SU-DHL-6 (cell line): ENCODE measurements around the gene SBK1.
A peak's percentile ranks its signal among the peaks of the same experiment; 100 is the strongest.
"Not testable (repeated sequence)": the region's sequence is repeated elsewhere in the genome, so short reads cannot be mapped to it uniquely, and the experiment has no call there.

Experiments used
- H2AFZ ChIP-seq: fragments of 200-600 bp; sonication (generic); 2 replicates; pipeline ENCODE4 v1.6.1; 2014; ENCODE audit warnings: low read depth, mild to moderate bottlenecking, moderate library complexity, mixed read lengths, antibody characterized with exemption, low read length; ENCODE audit not compliant: severe bottlenecking
- H3F3A ChIP-seq: fragments of 200-600 bp; shearing (Covaris generic); 2 replicates; pipeline ENCODE4 v1.6.0; 2016; ENCODE audit warnings: antibody characterized with exemption, mild to moderate bottlenecking; ENCODE audit not compliant: insufficient read depth
- H3K27ac ChIP-seq: fragments of 200-600 bp; sonication (generic); 2 replicates; pipeline ENCODE4 v1.5.1; 2016; ENCODE audit warnings: low read depth, mild to moderate bottlenecking, low read length, moderate library complexity, mixed read lengths
- H3K27me3 ChIP-seq: fragments of 200-600 bp; sonication (generic), shearing (Covaris generic); 2 replicates; pipeline ENCODE4 v1.6.0; 2014; ENCODE audit warnings: mild to moderate bottlenecking, low read length
- H3K36me3 ChIP-seq: fragments of 200-600 bp; sonication (generic); 2 replicates; pipeline ENCODE4 v1.6.1; 2014; ENCODE audit warnings: mild to moderate bottlenecking, low read length, mixed read lengths
- H3K4me2 ChIP-seq: fragments of 300-600, 200-600 bp; shearing (Covaris generic), sonication (generic); 2 replicates; pipeline ENCODE4 v1.6.0; 2014; ENCODE audit warnings: low read length, low read depth, mild to moderate bottlenecking; ENCODE audit not compliant: poor library complexity, severe bottlenecking
- H3K4me3 ChIP-seq: fragments of 200-600 bp; sonication (generic); 2 replicates; pipeline ENCODE4 v1.5.1; 2014; ENCODE audit warnings: antibody characterized with exemption, low read length, mild to moderate bottlenecking, mixed read lengths; ENCODE audit not compliant: insufficient read depth, poor library complexity, severe bottlenecking
- H3K79me2 ChIP-seq: fragments of 200-600 bp; sonication (generic); 2 replicates; pipeline ENCODE4 v1.6.1; 2014; ENCODE audit warnings: mild to moderate bottlenecking, low read length, moderate library complexity; ENCODE audit not compliant: insufficient read depth
- H3K9ac ChIP-seq: fragments of 200-600 bp; sonication (generic); 2 replicates; pipeline ENCODE4 v1.7.0; 2014; ENCODE audit warnings: mild to moderate bottlenecking, low read length
- H3K9me2 ChIP-seq: fragments of 200-600 bp; sonication (generic); replicated peaks from 2 replicates; pipeline ENCODE4 v1.6.1; 2014; ENCODE audit warnings: low read length; ENCODE audit not compliant: insufficient read depth
- H3K9me3 ChIP-seq: fragments of 200-600 bp; sonication (generic); 2 replicates; pipeline ENCODE4 v1.6.1; 2014; ENCODE audit warnings: low read length, mixed read lengths; ENCODE audit not compliant: insufficient read depth
- H4K20me1 ChIP-seq: fragments of 200-600 bp; sonication (generic); 2 replicates; pipeline ENCODE4 v1.6.1; 2014; ENCODE audit warnings: low read depth, mild to moderate bottlenecking, antibody characterized with exemption, low read length, moderate library complexity, mixed read lengths
- CTCF ChIP-seq: fragments of 200-600 bp; sonication (generic); IDR thresholded peaks from one replicate; pipeline ENCODE4 v1.5.1; 2017; ENCODE audit warnings: antibody characterized with exemption, mild to moderate bottlenecking, low read length, moderate library complexity; ENCODE audit not compliant: insufficient read depth, poor library complexity, severe bottlenecking
- EZH2phosphoT487 ChIP-seq: fragments of 200-600 bp; sonication (generic), shearing (Covaris generic); conservative IDR thresholded peaks from 2 replicates; pipeline ENCODE4 v1.6.1; 2018; ENCODE audit warnings: mild to moderate bottlenecking, antibody characterized with exemption, low read length, moderate library complexity, mixed read lengths

SBK1 gene

DNA sequence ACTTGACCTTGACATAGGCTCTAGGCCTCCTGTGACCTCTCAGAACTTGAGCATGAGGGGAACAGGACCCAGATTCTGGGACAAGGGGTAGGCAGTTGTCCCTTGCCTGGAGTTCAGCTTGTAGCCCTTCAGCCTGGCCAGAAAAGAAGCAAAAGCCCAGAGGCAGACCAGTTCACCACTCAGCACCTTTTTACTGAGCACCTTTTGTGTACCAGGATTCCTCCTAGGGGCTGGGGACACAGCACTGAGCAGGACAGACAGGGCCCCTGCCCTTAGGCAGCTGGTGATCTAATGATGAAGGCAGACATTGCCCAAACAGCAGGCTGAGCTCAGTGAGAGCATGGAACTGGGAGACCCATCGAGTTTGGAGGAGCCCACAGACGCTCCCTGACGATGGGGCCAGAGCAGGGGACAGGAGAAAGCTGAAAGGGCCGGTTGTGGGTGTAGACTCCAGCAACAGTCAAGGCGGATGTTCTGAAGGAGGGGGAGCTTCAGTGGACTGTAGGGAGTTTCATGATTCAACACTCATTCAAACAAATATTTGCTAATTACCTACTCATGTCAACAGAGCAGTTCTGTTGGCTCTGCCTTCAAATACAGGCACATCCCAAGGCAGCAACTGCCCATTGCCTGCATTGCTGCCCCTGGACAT lies 32.0 kb downstream of the SBK1 start:
- H3K4me2 ChIP-seq: no peak overlapping the region

GRCh38 chr16:28324887-28325279 lies 32.6 kb downstream of the SBK1 start:
- no peaks in the 10 kb centered on the region for H3K27me3 ChIP-seq
- no peak overlapping the region for H2AFZ ChIP-seq
- H3K9me2 ChIP-seq: no peaks in the 10 kb centered on the region
- no peak overlapping the region for H3K4me3 ChIP-seq
- no peak overlapping the region for H3K27ac ChIP-seq
- TF ChIP-seq CTCF: no peak
- TF ChIP-seq EZH2phosphoT487: no peak
- no peaks in the 10 kb centered on the region for H3F3A ChIP-seq
- H4K20me1 ChIP-seq: no peaks in the 10 kb centered on the region
- H3K36me3 ChIP-seq: no peaks in the 10 kb centered on the region
- H3K79me2 ChIP-seq: no peaks in the 10 kb centered on the region
- H3K9me3 ChIP-seq: no peaks in the 10 kb centered on the region
- H3K4me2 ChIP-seq: no peak overlapping the region
- no peak overlapping the region for H3K9ac ChIP-seq

More for the DNA sequence above, 32.0 kb downstream of the SBK1 start:
- TF ChIP-seq CTCF (no peak), EZH2phosphoT487 (no peak)
- Histone ChIP-seq H3K27ac (no peak overlapping the region), H2AFZ (no peak overlapping the region), H3K27me3 (no peaks in the 10 kb centered on the region), H3K9me3 (no peaks in the 10 kb centered on the region), H4K20me1 (no peaks in the 10 kb centered on the region), H3K36me3 (no peaks in the 10 kb centered on the region), H3K9me2 (no peaks in the 10 kb centered on the region), H3K9ac (no peak overlapping the region), H3K4me3 (no peak overlapping the region), H3K79me2 (no peaks in the 10 kb centered on the region), H3F3A (no peaks in the 10 kb centered on the region)

GRCh38 chr16:28326881-28327610 lies 34.7 kb downstream of the SBK1 start:
- Histone ChIP-seq H3K27me3 (no peaks in the 10 kb centered on the region), H3F3A (no peaks in the 10 kb centered on the region), H3K9me3 (no peaks in the 10 kb centered on the region), H3K36me3 (no peaks in the 10 kb centered on the region), H3K79me2 (no peaks in the 10 kb centered on the region), H3K9ac (no peak overlapping the region), H2AFZ (peak overlapping the region; percentile 78), H3K9me2 (no peaks in the 10 kb centered on the region), H3K4me2 (no peak overlapping the region), H3K4me3 (no peak overlapping the region), H3K27ac (no peak overlapping the region), H4K20me1 (no peaks in the 10 kb centered on the region)
- TF ChIP-seq EZH2phosphoT487 (no peak), CTCF (peak; percentile 86)

GRCh38 chr16:28330232-28330631 lies 37.9 kb downstream of the SBK1 start:
- not testable (repeated sequence) for H3K27me3 ChIP-seq, H3K27ac ChIP-seq, H3K4me3 ChIP-seq, H3F3A ChIP-seq, H3K36me3 ChIP-seq, H3K9me2 ChIP-seq, H3K4me2 ChIP-seq, H3K9ac ChIP-seq, H3K9me3 ChIP-seq, H4K20me1 ChIP-seq, H3K79me2 ChIP-seq, H2AFZ ChIP-seq

GRCh38 chr16:28330981-28331380 lies 38.7 kb downstream of the SBK1 start:
- H3K27ac ChIP-seq, H3K9me2 ChIP-seq, H3K36me3 ChIP-seq, H3K79me2 ChIP-seq, H2AFZ ChIP-seq, H3K9ac ChIP-seq, H3F3A ChIP-seq, H3K4me3 ChIP-seq, H4K20me1 ChIP-seq, H3K27me3 ChIP-seq, H3K9me3 ChIP-seq, H3K4me2 ChIP-seq: not testable (repeated sequence)
